HFF-Myc (cell line): ENCODE measurements around the gene CDH23.

Experiments
- DNase-seq: peaks from one replicate; pipeline ENCODE4 v3.0.0-alpha.2; 2011; ENCODE audit warnings: low read depth; ENCODE audit errors: extremely low read depth
- H3K4me3 ChIP-seq: replicated peaks from 2 replicates; pipeline ENCODE4 v1.5.1; 2011; ENCODE audit warnings: low read depth, mild to moderate bottlenecking, control low read depth, low read length
- TF ChIP-seq, protein P1 (sequence below): IDR thresholded peaks from 2 replicates; pipeline ENCODE4 v1.5.1; 2012; ENCODE audit warnings: mild to moderate bottlenecking, low read depth, low read length, control low read depth; ENCODE audit errors: missing control alignments

Gene CDH23

DNA sequence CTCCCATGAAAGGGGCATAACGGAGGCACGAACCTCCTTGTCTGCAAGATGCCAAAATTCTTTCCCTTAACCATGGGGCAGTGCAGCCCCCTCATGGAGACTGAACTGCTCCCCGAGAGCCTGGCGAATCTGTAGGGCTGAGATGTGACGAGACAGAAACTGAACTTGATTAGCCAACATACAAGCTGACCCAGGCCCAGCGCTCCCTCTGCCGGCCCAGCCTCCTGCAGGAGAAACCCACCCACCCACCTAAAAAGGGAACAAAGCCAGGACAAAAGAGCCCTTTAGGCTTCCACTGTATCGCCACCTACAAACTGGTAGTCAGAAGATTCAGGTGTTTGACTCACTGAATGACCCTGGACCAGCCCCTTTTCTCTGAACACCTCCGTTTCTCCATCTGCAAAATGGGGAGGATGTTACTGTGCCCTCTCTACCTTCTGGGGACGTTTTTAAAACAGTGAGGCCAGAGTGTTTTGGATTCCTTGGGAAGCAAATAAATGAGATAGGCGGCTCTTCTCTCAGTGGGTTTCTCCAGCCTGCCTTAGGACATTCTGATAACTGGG, 264.4 kb downstream of the CDH23 start:
- TF ChIP-seq, protein P1, sequence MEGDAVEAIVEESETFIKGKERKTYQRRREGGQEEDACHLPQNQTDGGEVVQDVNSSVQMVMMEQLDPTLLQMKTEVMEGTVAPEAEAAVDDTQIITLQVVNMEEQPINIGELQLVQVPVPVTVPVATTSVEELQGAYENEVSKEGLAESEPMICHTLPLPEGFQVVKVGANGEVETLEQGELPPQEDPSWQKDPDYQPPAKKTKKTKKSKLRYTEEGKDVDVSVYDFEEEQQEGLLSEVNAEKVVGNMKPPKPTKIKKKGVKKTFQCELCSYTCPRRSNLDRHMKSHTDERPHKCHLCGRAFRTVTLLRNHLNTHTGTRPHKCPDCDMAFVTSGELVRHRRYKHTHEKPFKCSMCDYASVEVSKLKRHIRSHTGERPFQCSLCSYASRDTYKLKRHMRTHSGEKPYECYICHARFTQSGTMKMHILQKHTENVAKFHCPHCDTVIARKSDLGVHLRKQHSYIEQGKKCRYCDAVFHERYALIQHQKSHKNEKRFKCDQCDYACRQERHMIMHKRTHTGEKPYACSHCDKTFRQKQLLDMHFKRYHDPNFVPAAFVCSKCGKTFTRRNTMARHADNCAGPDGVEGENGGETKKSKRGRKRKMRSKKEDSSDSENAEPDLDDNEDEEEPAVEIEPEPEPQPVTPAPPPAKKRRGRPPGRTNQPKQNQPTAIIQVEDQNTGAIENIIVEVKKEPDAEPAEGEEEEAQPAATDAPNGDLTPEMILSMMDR, result no peak
- no peak for DNase-seq

DNA sequence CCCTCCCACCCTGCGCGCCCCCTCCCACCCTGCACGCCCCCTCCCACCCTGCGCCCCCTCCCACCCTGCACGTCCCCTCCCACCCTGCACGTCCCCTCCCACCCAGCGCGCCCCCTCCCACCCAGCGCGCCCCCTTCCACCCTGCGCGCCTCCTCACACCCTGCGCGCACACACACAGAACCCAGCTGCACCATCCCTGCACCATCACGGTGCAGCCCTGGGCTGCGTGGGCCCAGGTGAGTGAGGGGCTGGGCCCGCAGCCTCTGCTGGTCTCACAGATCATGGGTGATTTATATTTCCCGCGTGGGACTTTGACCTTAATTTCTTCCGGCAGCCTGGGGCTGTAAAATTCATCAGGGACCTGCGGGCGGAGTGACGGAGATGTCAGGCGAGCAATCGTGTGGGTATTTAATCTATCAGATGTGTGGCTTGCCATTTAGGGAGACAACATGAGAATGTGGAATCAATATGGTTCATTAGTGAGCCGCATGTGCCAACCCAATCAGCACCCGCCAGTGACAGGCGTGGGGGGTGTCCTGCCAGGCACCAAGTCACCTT, 265.1 kb downstream of the CDH23 start:
- TF ChIP-seq, protein P1, result no peak
- no peak for DNase-seq
- no peak overlapping the region for H3K4me3 ChIP-seq

More for the DNA sequence above, 264.4 kb downstream of the CDH23 start:
- H3K4me3 ChIP-seq, result no peak overlapping the region

DNA sequence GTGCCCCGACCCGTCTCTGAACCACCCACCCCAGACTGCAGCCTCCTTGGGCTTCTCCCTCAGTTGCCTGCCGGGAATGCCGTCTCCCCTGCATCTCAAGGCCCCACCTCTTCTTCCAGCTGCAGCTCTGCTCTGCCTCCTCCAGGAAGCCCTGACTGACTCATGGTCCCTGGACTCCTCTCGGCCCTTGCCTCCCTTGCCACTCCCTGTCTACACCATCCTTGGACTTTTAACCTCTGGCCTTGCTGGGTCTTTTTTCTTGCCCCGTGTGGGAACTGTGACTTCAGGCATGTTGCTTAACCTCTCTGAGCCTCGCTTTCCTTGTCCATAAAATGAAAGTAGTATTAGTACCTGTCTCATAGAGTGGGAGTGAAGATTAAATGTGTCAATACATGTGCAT, 266.6 kb downstream of the CDH23 start:
- no peak for DNase-seq
- no peak overlapping the region for H3K4me3 ChIP-seq
- TF ChIP-seq, protein P1, result no peak

DNA sequence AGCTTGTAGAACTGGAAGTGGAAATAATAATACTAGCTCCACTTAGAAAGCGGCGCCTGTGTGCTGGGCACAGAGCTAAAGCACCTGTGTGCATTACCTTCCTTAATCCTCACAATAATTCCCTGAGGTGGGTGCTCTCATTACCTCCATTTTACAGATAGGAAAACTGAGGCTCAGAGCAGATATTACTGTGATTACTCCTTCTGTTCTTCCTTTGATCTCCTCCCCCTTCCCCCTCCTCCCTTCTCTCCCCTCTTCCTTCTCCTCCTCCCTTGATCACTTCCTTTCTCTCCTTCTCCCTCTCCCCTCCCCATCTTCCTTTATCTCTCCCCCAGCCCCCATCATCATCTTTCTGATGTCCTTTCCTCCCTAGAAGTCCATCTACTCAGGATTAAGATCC, 267.9 kb downstream of the CDH23 start:
- TF ChIP-seq, protein P1, result no peak
- no peak for DNase-seq
- no peak overlapping the region for H3K4me3 ChIP-seq

DNA sequence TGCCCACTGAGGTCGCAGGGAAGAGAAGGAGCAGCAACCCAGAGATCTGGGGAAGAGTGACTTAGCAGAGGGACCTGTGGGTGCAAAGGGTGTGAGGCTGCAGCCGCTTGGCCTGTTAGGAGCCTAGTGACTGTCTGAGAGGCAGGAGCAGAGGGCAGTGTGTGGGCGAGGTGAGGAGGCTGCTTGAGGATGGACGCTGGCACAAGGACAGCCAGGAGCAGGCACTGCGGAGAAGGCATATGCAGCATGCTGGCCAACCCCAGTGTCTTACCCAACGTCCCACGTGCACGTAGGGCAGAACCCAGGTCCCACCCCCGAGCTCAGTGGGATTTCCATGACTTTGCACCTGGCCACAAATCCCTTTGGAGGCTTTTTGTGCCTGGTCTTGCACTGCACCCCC, 268.7 kb downstream of the CDH23 start:
- no peak overlapping the region for H3K4me3 ChIP-seq
- TF ChIP-seq, protein P1, result no peak
- no peak for DNase-seq

DNA sequence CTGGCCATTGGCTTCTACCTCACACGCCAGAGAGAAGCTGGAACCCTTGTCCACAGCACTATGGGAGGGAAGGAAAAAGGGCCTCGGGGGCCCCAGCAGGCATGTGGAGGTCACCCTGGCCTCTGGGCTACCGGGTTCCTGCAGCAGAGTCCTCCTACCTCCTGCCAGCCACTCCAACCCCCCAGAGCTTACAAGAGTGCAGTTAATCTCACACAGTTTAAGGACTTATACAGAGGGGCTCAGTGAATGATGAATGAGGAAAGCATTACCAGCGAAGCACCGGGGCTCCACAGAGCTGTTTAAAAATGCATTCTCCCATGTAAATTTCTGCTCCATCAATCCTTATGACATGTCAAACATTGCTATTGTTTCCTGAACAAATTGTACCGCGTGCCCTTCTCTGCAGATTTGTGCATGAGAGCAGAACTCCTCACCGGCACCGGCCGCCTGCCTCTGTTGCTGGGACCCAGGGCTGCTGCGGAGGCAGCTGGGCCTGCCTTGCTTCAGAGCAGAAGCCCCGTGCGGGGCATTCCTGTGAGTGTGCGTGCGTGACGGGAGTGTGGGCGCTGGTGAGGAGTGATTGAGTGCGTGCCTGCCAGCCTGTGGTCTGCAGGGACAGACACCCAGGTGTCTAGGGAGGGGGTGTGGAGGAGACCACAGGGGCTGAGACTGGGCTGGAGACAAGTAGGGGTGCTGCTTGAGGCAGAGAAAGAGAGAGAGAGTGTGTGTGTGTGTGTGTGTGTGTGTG, 270.1 kb downstream of the CDH23 start:
- no peak for DNase-seq
- H3K4me3 ChIP-seq, result no peak overlapping the region
- TF ChIP-seq, protein P1, result no peak
